KMS-11 (cell line): ENCODE measurements around the gene HCN4.

Experiments
- H2AFZ ChIP-seq: fragments of 200-600 bp; sonication (generic); 2 replicates; pipeline ENCODE4 v1.6.1; 2016; ENCODE audit warnings: antibody characterized with exemption, mixed run types, low read depth
- H3K27ac ChIP-seq: fragments of 200-600 bp; sonication (generic); 2 replicates; pipeline ENCODE4 v1.6.1; 2016; ENCODE audit warnings: mild to moderate bottlenecking, mixed run types
- H3K27me3 ChIP-seq: fragments of 200-600 bp; sonication (generic); 2 replicates; pipeline ENCODE4 v1.6.1; 2017; ENCODE audit warnings: mild to moderate bottlenecking, low read depth, mixed run types, moderate library complexity; ENCODE audit not compliant: insufficient read depth
- H3K36me3 ChIP-seq: fragments of 200-600 bp; sonication (generic); 2 replicates; pipeline ENCODE4 v1.6.1; 2017; ENCODE audit warnings: mild to moderate bottlenecking, mixed run types; ENCODE audit not compliant: insufficient read depth
- H3K4me1 ChIP-seq: fragments of 200-600 bp; sonication (generic); 2 replicates; pipeline ENCODE4 v1.6.1; 2016; ENCODE audit warnings: mild to moderate bottlenecking, low read depth, mixed run types; ENCODE audit not compliant: poor library complexity, severe bottlenecking
- H3K4me2 ChIP-seq: fragments of 200-600 bp; sonication (generic); 2 replicates; pipeline ENCODE4 v1.7.0; 2016; ENCODE audit warnings: mild to moderate bottlenecking, mixed run types
- H3K4me3 ChIP-seq: fragments of 200-600 bp; sonication (generic); IDR thresholded peaks from 2 replicates; pipeline ENCODE4 v1.6.1; 2017; ENCODE audit warnings: low read depth, low read length, mixed read lengths; ENCODE audit not compliant: insufficient read depth
- H3K79me2 ChIP-seq: fragments of 200-600 bp; sonication (generic); 2 replicates; pipeline ENCODE4 v1.6.1; 2016; ENCODE audit warnings: low read depth, mixed run types; ENCODE audit not compliant: insufficient read depth
- H3K9ac ChIP-seq: fragments of 200-600 bp; sonication (generic); 2 replicates; pipeline ENCODE4 v1.6.1; 2016; ENCODE audit warnings: mild to moderate bottlenecking, mixed run types
- H4K20me1 ChIP-seq: fragments of 200-600 bp; sonication (generic); 2 replicates; pipeline ENCODE4 v1.6.1; 2016; ENCODE audit warnings: mild to moderate bottlenecking, mixed run types; ENCODE audit not compliant: insufficient read depth
- TF ChIP-seq, protein P1 (sequence below): fragments of 200-600 bp; sonication (generic); conservative IDR thresholded peaks from 2 replicates; pipeline ENCODE4 v1.6.1; 2017; ENCODE audit warnings: low read depth, mild to moderate bottlenecking, antibody characterized with exemption, low read length, moderate library complexity, mixed read lengths

The HCN4 gene

DNA sequence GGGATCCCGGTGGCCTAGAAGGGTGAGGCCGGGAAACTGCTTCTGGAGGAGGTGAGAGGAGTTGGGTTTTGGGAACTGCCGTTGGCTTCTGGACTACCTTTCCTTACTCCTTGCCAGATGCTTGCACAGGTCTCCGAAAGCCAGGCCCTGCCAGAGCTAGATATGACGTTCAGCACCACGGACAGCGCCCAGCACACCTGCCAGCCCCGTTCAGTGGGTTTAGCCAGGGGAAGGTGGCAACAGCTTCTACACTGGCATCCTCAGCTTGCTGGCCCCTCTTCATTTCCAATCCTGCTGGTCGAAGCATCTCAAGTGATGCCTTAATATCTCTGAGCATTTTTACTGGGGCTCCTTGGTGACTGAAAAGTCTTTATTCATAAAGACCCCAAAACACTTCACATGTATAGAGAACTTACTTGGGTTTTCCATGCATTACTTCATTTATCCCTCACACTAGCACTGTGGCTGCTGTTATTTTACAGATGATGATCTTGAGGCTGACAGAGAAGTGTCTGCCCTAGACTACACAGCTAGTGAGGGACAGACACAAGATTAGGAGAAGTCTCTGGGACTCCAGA is 21.9 kb downstream of the HCN4 start:
- no peaks in the 10 kb centered on the region for H4K20me1 ChIP-seq

DNA sequence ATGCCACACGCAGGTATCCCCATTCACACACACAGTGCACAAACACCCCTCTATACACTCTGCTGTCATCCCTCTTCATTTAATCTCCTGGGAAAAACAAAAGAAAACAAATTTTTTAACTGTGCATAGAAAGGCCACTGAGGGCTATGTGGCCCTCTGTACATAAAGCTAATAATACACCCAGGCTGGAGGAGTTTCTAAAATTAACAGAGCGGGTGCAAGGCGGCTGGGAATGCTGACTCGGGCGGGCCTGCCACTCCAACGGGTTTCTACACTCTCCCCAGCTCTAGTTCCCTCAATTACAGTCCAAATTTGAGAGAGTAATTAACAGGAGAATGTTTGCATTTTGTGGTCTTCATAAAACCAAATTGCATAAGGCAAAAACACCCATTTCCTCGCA is 23.1 kb downstream of the HCN4 start:
- Histone ChIP-seq H3K4me1 (no peaks in the 10 kb centered on the region), H3K9ac (no peak overlapping the region), H3K36me3 (no peaks in the 10 kb centered on the region), H3K4me3 (no peak overlapping the region), H3K27ac (no peak overlapping the region), H3K4me2 (no peak overlapping the region), H2AFZ (no peak overlapping the region), H3K27me3 (peaks cover 25% of the 10 kb centered on the region; the same call in 1 of the 2 replicates), H4K20me1 (no peaks in the 10 kb centered on the region), H3K79me2 (no peaks in the 10 kb centered on the region)
- TF ChIP-seq, protein P1, sequence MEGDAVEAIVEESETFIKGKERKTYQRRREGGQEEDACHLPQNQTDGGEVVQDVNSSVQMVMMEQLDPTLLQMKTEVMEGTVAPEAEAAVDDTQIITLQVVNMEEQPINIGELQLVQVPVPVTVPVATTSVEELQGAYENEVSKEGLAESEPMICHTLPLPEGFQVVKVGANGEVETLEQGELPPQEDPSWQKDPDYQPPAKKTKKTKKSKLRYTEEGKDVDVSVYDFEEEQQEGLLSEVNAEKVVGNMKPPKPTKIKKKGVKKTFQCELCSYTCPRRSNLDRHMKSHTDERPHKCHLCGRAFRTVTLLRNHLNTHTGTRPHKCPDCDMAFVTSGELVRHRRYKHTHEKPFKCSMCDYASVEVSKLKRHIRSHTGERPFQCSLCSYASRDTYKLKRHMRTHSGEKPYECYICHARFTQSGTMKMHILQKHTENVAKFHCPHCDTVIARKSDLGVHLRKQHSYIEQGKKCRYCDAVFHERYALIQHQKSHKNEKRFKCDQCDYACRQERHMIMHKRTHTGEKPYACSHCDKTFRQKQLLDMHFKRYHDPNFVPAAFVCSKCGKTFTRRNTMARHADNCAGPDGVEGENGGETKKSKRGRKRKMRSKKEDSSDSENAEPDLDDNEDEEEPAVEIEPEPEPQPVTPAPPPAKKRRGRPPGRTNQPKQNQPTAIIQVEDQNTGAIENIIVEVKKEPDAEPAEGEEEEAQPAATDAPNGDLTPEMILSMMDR = no peak

More for the DNA sequence above, 21.9 kb downstream of the HCN4 start:
- H3K4me1 ChIP-seq = no peaks in the 10 kb centered on the region
- peaks cover 34% of the 10 kb centered on the region for H3K27me3 ChIP-seq
- H3K79me2 ChIP-seq = no peaks in the 10 kb centered on the region
- H3K36me3 ChIP-seq = no peaks in the 10 kb centered on the region
- no peak overlapping the region for H2AFZ ChIP-seq
- no peak overlapping the region for H3K27ac ChIP-seq
- H3K4me2 ChIP-seq = no peak overlapping the region
- TF ChIP-seq, protein P1 = no peak
- H3K4me3 ChIP-seq = no peak overlapping the region
- no peak overlapping the region for H3K9ac ChIP-seq

DNA sequence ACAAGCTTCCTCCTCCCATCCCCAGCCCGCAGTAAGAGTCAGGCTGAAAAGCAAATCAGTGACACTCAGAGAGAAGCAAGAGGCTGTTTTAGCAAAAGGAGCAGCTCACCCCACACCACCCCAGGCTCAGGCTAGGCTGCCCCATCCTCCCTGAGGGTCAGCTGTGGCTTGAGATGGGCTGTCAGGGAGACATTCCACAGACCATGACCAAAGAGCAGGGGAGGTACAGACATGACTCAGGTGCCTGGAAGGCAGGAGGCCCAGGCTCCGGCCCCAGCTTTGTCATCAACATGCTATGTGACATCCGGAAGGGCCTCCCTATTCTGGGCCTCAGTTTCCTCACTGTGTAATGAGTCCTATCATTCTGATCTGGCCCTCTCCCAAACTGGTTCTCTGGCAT is 24.7 kb downstream of the HCN4 start:
- Histone ChIP-seq H3K27me3 (peaks cover 22% of the 10 kb centered on the region; the same call in 1 of the 2 replicates), H2AFZ (no peak overlapping the region), H3K4me2 (no peak overlapping the region), H3K27ac (no peak overlapping the region), H3K9ac (no peak overlapping the region), H3K79me2 (no peaks in the 10 kb centered on the region), H3K36me3 (no peaks in the 10 kb centered on the region), H4K20me1 (no peaks in the 10 kb centered on the region), H3K4me1 (no peaks in the 10 kb centered on the region), H3K4me3 (no peak overlapping the region)
- TF ChIP-seq, protein P1 = no peak

DNA sequence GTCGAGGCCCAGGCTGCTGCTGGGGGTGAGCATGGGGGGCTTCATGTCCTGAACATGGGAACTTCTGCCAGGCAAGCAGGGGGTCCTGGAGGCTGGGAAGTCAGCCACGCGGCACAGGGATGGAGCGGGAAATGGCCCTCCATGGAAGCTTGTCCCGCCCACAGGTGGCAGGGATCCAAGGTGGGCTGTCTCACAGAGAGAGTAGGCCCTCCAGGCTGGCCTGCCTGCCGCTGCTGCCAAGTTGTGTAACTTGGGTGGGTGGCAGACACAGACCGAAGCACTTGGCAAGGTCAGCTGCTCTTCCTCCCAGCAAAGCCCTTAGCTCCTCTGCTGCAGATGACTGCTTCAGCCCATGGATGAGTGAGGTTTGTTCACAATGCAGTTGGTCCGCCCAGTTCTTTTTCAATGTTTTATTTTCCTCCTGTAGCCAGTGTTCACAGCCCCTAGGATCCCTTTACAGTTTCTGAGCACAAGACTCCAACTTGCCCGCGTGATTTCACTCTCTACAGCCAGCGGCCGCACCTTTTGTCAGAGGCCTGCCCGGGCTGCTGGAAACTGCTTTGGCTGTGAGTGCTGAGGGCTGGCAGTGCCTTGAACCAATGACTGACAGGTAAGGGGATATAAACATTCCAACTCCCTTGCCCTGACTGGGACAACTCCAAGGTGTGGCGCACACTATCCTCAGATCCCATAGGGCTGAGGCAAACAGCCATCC is 26.7 kb downstream of the HCN4 start:
- no peak overlapping the region for H3K27ac ChIP-seq
- H3K79me2 ChIP-seq = no peaks in the 10 kb centered on the region
- H3K27me3 ChIP-seq = peaks cover 34% of the 10 kb centered on the region; the same call in 1 of the 2 replicates
- H3K4me3 ChIP-seq = no peak overlapping the region
- no peak overlapping the region for H2AFZ ChIP-seq
- TF ChIP-seq, protein P1 = no peak
- no peaks in the 10 kb centered on the region for H3K36me3 ChIP-seq
- H3K9ac ChIP-seq = no peak overlapping the region
- no peaks in the 10 kb centered on the region for H3K4me1 ChIP-seq
- H4K20me1 ChIP-seq = no peaks in the 10 kb centered on the region
- H3K4me2 ChIP-seq = no peak overlapping the region
